ENCODE results near the gene CALY.

DNA sequence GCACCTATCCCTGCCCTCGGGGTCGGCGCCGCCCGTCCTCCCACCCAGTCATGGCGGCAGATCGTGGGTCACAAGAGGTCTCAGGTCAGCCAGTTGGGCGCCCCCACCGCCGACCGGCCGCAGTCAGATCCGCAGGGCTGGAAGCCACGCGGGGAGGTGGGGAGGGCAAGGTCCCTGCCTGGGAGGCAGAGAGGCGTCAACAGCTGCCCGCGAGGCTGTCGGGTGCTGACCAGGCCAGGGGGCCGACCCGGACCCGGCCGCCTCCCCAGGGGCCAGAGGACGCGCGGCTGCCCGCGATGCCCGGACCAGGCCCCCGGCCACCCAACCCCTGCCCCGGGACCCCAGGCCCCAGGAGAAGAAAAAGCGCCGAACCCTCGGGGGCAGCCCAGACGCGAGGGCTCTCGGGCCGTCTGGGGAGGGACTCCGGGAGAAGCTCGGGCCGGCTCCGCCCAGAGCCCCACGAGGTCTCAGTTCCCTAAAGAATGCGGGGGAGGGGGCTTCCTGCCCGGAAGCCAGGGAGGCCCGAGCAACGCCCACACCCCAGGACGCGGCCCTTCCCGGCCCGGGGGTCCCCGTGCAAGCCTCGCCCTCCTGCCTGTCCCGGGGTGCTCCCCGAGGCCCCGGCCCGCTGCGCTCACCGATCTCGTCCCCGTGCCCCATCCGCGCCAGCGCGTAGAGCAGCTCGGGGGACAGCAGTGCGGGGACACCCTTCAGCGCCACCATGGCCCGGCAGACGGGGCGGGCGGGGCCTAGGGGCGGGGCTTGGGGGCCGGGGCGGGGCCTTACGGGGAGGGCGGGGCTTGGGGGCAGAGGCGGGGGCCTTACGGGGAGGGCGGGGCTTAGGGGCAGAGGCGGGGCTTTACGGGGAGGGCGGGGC lies 20.8 kb upstream of the CALY start, which contains the start of gene FUOM:
- TF ChIP-seq, protein P1, sequence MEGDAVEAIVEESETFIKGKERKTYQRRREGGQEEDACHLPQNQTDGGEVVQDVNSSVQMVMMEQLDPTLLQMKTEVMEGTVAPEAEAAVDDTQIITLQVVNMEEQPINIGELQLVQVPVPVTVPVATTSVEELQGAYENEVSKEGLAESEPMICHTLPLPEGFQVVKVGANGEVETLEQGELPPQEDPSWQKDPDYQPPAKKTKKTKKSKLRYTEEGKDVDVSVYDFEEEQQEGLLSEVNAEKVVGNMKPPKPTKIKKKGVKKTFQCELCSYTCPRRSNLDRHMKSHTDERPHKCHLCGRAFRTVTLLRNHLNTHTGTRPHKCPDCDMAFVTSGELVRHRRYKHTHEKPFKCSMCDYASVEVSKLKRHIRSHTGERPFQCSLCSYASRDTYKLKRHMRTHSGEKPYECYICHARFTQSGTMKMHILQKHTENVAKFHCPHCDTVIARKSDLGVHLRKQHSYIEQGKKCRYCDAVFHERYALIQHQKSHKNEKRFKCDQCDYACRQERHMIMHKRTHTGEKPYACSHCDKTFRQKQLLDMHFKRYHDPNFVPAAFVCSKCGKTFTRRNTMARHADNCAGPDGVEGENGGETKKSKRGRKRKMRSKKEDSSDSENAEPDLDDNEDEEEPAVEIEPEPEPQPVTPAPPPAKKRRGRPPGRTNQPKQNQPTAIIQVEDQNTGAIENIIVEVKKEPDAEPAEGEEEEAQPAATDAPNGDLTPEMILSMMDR (conservative IDR thresholded peaks at IDR 0.05; ENCODE audit: low read depth, low read length) = no peak
- no peak for TF ChIP-seq EZH2 (IDR thresholded peaks at IDR 0.05; ENCODE audit: borderline replicate concordance, low read depth, low read length, poor library complexity, severe bottlenecking)
